HG02973 (cell line): ENCODE measurements around the gene PARD3.

Experiments used
- ATAC-seq: cut with Tn5 transposase; IDR thresholded peaks from one replicate; pipeline ENCODE4 v1.9.1; 2021; ENCODE audit warnings: moderate library complexity; ENCODE audit not compliant: unreplicated experiment

Gene PARD3

GRCh38 chr10:34513636-34514035 is 301.5 kb downstream of the PARD3 start:
- no peak for ATAC-seq

DNA sequence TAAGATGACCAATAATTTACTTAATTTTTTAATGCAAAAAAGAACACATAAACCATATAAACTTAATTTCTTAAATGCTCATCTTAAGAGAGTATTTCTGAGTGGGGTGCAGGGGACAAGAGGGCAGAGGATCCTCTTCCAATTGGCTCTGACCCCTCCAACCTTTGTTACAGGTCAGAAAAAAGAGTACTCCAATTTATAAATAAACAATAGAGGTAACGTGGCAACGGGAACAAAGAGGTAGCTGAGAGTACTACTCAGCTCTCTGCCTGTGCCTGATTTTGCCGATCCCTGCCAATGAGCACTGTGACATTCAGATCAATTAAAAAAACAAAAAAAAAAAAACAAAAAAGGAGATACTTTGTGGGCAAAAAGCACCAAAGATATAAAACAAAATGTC is 307.9 kb downstream of the PARD3 start:
- ATAC-seq = no peak

GRCh38 chr10:34506786-34507185 is 308.3 kb downstream of the PARD3 start:
- no peak for ATAC-seq

GRCh38 chr10:34505338-34505737 is 309.8 kb downstream of the PARD3 start:
- no peak for ATAC-seq

DNA sequence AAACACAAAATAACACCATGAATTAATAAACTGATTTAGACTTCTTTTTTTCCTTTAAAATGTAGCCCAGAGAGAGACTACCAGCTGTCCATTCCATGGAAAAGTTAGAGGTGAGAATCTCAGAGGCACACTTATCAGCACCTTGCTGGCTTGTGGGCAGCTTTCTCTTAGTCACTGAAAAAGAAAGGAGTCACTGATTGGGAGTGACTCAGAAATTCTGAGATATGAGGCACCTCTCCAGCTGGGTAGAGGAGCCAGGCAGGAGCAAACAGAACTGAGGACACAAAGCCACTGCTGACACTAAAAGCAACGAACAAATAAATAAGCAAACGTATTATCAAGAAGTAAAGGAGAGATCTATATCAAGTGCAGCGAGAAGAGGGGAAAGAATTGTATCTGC is 310.6 kb downstream of the PARD3 start:
- no peak for ATAC-seq

DNA sequence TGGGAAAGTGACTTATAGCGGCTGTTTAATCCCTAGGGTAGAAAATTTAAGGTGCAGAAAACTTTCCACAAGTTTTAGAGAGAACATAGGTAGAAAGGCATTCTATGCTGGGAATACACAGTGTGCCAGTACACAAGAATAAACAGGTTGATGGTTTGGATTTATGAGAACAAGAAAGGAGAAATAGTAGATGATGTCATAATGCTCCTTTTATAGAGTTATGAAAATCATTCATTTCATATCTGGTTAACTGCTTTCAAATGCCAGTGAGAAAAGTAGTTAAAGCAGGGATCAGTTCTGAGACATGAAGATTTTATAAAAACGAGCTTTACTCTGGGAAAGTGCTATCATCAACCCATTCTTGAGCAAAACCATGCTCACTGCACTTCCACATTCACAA is 311.4 kb downstream of the PARD3 start:
- ATAC-seq = no peak

DNA sequence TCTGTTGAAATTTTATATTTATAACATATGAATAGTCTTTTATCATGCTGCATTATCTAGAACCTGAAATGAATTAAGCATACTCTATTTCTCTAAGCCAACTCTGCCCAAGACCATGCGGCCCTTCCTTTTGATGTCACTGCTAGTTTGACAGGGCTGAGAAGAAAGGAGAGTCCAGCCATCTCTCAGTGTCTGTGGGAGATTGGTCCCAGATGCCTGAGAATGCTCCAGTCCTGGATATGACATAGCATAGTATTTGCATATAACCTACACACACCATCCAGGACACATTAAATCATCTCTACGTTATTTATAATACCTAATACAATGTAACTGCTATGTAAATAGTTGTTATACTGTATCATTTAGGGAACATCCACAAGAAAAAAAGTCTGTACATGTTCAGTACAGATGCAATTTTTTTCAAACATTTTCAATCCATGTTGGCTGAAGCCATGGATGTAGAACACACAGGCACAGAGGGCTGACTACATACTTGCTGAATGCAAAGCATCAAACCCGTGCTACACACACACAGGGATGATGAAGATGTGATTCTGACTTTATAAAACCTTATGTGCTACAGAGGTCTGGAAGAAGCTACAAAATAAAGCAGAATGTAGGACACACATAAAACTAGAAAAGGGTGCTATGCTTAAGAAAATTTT is 315.4 kb downstream of the PARD3 start:
- ATAC-seq = no peak

- ATAC-seq = no peak
Observed at GRCh38 chr10:34498821-34499220, 316.3 kb downstream of the PARD3 start.

DNA sequence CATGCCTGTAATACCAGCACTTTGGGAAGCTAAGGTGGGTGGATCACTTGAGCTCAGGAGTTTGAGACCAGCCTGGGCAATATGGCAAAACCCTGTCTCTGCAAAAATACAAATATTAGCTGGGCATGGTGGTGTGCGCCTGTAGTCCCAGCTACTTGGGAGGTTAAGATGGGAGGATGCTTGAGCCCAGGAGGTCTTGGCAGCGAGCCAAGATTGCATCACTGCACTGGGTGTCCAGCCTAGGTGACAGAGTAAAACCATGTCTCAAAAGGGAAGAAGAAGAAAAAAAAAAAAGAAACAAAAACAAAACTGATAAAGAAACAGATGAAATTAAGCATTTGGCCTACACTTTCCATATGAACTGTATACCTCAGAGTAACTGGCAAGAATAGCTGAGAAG is 319.2 kb downstream of the PARD3 start:
- no peak for ATAC-seq

DNA sequence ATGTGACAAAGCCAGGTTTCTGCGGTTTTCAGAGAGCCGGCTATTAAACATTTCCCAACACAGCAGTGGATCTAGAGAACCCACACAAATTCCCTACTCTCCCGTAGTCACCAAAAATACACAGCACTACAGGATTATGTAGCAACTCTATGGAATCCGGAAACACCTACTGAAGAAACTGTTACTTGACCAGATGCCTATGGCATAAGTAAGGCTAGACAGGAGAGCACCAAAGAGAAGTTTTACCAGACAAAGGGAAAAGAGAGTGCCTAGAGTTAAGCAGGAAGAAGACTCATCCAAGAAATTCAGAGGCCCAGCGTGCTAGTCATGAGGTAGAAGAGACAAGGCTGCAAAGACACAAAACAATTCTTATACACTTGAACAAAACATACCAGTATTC is 321.1 kb downstream of the PARD3 start:
- no peak for ATAC-seq

DNA sequence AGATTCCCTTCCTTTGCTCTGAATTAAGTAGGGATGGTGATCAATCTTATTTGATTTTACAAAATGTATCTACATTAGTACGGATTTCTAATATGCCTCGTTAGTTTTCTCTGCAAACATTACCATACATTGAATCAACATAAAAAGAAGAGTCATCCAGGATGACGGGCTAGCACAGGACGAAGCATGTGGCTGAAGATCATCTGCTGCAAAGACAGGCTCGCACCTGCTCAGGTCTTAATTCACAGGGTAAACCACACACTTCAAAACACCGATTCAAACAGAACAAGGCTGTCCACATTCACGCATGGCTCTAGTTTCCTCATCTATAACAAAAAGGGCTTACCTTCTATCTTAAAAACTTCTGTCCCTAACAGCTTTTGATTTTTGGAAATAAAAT is 323.0 kb downstream of the PARD3 start:
- ATAC-seq = no peak

DNA sequence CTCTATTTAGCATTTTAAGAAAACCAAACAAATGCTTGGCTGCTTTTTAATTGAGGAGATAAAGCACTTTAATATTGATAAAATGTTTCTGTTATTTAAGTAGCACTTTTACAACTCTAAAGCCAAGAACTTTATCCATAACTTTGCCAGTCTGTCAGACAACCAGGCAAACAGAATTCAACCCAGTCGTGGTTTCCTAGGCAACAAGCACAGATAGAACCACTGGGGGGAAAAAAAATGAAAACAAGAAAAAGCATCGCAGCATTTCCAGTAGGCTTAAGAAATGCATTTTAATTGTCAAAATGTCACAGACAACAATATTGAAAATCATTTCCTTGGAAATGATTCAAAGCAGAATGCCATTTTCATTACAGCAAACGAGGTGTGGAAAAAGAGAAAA is 323.4 kb downstream of the PARD3 start:
- no peak for ATAC-seq

DNA sequence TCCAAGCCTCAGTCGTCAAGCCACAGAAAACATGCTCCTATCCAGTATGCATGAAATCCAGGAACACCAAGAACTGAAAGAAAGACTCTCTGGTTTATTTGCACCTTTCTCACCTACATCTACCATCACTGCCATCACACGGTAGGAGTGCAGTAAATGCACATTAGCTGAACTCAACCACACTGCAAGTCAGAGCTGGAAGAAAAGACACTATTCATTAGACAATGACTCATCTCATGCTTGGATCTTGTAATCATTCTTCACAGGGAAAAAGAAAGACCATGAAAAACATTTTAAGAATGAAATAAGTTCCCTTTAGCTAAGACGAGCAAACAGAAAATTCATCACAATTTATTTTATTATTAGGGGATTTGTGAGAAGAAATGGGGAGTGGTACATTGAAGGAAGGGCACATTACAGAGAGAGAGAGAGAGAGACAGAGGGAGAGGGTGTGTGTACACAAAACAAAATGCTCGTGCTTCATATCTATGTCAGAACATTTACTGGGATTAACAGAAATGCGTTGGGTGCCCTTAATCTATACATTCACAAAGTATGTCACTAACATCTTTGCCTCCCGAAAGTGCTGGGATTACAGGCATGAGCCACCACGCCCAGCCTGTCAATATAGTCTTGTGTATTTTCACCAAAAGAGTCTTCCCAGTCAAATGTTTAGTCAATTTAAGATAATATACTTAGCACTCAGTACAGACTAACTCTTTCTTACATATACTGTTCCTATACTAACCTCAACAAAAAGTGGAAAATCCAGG is 324.9 kb downstream of the PARD3 start:
- no peak for ATAC-seq

DNA sequence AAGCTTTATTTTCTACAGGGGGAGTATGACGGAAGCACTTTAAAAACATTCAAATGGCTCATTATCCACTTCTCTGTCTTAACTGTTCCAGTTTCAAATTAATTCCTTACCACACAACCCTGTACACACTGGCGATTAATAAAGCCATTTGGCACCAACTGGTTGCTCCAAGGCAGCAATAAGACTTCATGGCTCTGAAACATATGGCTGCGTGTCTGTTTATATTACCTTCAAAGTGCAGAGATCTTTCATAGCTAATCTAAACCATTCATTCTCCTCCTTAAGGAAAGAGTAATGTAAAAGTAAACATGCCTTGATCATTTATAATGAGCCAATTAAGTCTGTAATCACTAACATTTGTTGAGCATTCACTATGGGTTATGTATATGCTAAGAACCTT is 325.7 kb downstream of the PARD3 start:
- ATAC-seq = no peak

DNA sequence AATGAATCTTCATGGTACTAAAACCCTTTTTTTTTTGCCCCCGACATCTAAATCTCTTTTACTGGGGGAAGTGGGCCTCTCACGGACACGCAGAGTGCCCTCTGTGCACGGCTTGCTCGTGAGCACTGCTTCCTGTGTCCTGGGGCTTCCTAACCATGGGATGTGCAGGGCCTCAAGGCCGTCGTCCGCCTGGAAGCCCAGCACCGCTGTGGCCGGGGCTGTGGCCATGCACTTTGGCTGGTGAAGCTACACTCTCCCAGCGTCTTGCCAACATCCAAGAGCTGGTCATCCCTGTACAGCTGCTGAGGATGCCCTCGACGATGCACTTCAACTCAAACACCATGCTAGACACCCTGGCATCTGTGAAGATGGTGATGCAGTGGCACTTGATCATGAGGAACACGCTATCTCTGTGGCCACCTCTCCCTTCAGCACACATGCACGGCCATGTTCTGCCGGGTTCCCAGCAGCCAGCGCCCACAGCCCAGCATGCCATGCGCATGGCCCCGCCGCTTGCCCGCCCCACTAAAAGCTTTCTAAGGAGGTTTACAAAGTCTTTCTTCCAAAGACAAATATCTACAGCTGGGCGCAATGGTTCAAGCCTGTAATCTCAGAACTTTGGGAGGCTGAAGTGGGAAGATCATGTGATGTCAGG is 326.5 kb downstream of the PARD3 start:
- no peak for ATAC-seq

DNA sequence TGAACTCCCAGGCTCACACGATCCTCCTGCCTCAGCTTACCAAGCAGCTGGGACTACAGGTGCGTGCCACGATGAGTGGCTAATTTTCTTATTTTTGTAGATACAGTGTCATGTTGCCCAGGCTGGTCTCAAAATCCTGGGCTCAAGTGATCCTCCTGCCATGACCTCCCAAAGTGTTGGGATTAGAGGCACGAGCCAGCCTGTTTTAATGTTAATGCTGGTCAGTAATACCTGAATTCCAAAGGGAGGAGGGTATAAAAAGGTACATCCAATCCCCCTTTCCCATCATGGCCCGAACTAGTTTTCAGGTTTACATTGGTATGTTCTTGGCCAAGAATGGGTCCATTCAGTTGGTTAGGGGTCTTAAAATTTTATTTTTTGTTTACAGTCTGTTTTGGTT is 329.1 kb downstream of the PARD3 start:
- no peak for ATAC-seq

- ATAC-seq = no peak
Observed at GRCh38 chr10:34484164-34484563, 330.9 kb downstream of the PARD3 start.

GRCh38 chr10:34480345-34480744 is 334.8 kb downstream of the PARD3 start:
- ATAC-seq = no peak

DNA sequence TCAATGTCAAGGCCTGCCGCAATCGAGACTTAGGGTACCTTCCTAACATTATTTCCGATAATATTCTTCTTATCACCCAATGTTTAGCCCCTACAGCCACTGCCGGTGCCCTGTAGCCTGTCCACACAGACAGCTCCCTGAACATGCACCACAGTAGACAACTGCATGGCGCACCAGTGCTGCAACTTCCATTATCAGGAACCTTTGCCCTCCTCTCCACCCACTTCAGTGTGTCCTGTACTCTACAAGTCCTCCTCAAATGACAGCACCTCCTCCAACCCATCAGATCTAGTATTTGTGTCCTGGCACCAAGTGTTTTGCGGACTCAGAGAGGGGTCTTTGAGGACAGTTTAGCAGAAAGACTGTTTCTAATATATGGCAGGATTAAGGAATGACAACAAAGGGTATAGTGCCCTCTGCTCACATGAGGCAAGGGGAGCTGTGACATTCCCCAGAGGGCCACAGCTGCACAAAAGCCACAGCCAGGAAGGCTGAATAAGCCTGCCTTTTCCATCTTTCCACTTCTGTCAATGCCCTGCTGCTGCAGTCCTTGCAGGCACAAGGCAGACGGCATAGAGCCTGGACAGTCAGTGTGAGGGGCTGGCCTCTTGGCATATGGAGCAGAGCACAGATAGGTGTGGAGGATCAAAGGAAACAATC is 335.4 kb downstream of the PARD3 start:
- ATAC-seq = no peak

- ATAC-seq = no peak
Observed at GRCh38 chr10:34477249-34477648, 337.8 kb downstream of the PARD3 start.

GRCh38 chr10:34476608-34477007 is 338.5 kb downstream of the PARD3 start:
- ATAC-seq = no peak

- no peak for ATAC-seq
Observed at GRCh38 chr10:34475786-34476185, 339.3 kb downstream of the PARD3 start.
